Caki2 (cell line): ENCODE results near the gene KLHL35. TPM values are rescaled to one million over a fixed set of nuclear protein-coding genes. Genes with fewer than 3 reads are reported as not detected.

Experiments
- DNase-seq: peaks from one replicate; pipeline ENCODE4 v3.0.0-alpha.2; 2015; ENCODE audit warnings: low read depth
- in situ Hi-C: cut with HindIII; loops from 2 replicates; pipeline ENCODE4 v1.10.0; 2016; ENCODE audit warnings: low sequenced_read_pairs, low pct_unique_long_range_greater_than_20kb, mixed read lengths
- total RNA-seq: library from RNA; depleted of rRNA; stranded (reverse); fragments of >200 nt; shearing (Covaris generic); gene quantifications from 2 replicates; pipeline ENCODE4 v1.2.3, GENCODE V29; 2014; ENCODE audit warnings: low replicate concordance

KLHL35 gene
- total RNA-seq, 1 experiment from 2014 or later: not detected

DNA sequence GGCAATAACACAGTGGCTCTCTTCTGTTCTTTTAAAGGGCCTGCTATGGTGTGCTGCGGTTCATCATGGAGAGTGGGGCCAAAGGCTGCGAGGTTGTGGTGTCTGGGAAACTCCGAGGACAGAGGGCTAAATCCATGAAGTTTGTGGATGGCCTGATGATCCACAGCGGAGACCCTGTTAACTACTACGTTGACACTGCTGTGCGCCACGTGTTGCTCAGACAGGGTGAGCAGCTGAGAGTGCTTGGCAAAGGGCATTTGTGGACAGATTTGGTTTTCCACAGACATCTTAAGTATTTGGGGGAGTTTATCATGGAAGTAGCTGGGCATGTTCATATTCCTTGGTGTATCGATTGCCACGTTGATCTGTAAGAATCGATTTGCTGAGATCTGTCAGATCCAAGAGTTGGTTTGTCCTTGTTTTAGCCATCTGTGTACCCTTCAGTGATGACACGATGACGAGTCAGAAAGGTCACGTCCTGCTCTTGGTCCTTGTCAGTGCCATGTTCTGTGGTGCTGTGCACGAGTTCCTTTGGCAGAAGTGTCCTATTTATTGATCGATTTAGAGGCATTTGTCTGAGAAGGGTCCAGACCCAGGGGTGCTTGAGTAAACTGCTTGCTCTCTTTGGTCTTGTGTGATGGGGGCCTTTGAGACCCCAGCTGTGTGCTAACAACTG is 28.9 kb downstream of the KLHL35 start:
- in situ Hi-C loops: no loop called here
- no peak for DNase-seq

DNA sequence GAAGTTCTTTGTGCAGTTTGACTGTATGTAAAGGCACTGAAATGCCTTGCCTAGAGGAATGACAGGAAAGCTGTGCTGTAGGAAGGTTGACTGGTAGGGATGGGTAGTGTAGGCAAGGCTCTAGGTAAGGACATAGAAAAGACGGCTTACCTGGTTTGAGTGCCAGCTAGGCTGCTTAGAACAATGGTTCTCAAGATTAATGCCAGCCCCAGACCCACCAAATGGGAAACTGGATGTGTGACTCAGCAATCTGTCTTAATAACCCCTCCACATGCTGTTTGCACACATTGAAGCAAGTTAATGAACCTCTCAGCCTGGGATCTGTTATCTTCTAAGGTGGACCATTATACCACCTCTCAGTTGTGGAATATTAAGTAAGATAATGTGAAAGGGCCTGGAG is 30.0 kb downstream of the KLHL35 start:
- in situ Hi-C loops: no loop called here
- DNase-seq: no peak

DNA sequence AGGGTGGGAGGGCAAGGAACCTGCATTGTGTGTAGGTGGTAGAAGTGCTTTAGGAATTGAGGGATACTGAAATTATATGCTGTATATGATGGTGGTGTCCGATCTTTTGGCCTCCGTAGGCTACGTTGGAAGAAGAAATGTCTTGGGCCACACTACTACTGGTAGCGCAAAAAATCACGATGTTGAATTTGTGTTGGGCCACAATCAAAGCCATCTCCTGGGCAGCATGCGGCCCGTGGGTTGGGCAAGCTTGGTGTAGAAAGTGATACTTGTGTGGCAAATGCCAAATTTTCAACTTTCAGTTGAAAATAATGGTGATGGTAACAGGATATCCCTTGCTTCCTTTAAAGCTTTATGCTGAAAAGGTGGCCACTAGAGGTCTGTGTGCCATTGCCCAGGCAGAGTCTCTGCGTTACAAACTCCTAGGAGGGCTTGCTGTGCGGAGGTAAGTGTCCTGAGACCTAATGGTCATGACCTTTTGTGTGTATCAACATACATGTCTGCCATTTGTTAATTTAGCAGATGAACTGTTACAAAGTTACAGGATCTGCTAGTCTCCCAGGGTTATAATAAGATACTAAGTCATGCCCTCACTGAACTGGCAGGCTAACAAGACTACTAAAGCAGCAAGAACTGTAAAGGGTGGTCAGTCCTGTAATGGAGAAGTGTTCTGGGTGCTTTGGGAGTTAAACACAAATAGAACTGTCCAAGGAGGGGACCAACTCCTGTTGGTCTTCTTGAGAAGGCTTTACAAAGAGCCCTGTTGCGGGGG is 30.8 kb downstream of the KLHL35 start:
- in situ Hi-C loops: no loop called here
- DNase-seq: no peak

DNA sequence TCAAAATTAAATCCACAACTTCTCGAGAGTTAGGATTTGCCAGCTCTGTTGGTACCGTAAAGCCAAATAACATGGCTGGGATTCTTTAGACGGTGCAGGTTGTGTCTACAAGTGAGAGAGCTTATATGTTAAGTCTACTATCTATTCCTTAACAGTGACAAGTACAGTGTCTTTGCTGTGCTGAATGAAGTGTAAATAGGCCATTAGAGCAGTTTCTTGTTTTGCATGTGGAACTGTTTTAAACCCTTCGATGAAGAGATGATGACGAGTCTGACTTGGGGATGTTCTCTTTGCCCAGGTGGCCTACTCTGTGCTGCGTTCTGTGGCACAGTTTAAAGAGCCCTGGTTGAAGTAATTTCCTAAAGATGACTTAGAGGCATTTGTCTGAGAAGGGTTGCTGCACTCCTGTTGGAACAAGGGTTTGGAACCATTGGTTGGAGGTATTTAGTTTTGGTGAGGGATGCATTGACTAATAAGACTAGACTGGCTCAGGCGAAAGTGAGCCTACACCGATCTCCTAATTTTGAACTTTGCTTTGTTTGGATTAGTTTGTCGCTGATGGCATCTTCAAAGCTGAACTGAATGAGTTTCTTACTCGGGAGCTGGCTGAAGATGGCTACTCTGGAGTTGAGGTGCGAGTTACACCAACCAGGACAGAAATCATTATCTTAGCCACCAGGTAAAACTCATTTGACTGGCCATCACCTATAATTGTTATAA is 32.7 kb downstream of the KLHL35 start:
- in situ Hi-C loops: no loop called here
- DNase-seq: no peak

DNA sequence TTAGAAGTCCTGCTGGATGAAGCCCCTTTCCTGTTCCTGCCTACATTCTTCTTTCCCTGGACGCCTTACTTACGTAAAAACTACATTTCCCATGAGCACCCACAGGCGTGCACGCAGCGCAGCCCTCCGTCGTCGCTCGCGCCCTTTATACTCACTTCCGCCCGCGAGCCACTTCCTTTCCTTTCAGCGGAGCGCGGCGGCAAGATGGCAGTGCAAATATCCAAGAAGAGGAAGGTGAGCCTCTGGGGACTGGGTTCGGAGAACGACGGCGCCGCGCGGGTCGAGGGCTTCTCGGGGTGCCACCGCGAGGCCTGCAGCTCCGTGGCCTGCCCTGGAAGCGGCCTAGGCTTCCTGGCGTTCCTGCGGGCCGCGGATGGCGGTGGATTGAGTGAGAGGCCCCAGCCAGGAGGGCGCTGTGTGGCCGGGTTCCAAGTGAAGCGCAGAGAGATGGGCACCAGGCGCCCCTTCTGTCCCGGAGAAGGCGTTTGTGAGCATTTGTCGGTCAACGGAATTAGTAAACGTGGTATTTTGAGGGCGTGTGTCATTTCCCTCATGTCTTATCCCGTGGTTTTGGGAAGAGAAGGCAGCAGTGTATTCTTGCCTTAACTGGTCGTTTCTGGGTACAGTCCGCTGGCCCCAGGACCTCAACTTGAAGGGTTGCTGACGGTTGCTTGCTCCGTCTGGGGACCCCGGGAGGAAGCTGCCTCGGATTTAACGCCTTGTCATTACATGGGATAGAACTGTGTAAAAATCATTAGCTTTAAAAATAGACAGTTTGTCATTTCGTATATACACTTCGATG is 33.5 kb downstream of the KLHL35 start, which contains the start of gene RPS3:
RPS3 (plus strand) TSS at position 175 of the 802 bp plus-strand sequence; CDS start at position 205, 30 bp downstream.
- DNase-seq: peak; percentile 86
- in situ Hi-C loops: no loop called here

DNA sequence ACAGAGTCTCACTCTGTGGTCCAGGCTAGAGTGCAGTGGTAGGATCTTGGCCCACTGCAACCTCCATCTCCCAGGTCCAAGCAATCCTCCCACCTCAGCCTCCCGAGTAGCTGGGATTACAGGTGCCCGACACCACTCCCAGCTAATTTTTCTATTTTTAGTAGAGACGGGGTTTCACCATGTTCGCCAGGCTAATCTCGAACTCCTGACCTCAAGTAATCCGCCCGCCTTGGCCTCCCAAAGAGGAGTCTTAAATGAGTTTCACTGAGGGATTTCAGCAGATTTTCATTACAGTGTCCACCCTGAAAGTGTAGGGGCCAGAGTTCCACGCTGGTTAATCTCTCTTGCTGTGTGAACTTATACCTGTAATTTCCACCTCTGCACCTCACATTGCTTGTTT is 34.1 kb downstream of the KLHL35 start:
- in situ Hi-C loops: no loop called here

DNA sequence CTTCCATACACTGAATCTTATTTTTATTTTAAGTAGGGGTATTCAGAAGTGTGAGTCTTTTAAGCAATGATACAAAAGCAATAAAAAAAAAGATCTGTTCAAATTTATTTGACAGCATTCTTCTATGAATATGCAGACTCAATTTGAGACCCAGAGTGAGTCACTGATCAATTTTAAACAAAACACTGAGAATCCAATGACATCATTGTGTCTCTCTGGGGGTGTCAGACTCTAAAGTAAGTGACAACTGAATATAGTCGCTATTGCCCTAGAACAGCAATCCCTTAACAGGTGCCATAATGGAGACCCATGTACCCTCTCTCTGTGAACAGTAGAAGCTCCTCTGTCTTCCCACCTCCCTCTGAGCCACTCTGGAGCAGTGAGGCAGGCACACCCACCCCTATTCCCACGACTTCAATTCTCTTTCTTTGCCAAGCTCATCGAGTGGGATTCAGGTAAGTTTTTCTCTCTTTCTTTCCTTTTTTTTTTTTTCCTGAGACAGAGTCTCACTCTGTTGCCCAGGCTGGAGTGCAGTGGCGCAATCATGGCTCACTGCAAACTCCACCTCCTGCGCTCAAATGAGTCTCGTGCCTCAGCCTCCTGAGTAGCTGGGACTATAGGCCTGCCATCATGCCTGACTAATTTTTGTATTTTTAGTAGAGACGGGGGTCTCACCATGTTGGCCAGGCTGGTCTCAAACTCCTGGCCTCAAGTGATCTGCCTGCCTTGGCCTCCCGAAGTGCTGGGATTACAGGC is 38.7 kb downstream of the KLHL35 start:
- no peak for DNase-seq
- in situ Hi-C loops: no loop called here

More for the DNA sequence above, 34.1 kb downstream of the KLHL35 start:
- no peak for DNase-seq

DNA sequence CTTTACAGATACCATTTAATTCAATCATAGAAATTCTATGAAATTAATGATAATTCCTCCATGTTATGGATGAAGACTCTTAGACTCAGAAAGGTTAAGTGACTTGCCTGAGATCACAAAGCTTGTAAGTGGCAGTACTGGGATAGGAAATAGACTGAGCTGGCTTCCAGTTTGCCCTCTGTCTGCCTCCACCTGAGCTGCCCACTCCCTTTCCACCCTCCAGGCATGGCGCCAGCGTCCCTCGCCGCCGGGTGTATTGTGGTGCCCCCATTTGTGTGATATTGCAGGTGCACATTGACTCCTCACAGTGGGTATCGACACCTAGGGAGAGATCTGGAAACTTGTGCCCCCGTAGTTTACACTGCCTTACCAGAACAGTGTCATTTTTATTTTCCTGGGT is 43.1 kb downstream of the KLHL35 start:
- in situ Hi-C loops: no loop called here
- DNase-seq: no peak

DNA sequence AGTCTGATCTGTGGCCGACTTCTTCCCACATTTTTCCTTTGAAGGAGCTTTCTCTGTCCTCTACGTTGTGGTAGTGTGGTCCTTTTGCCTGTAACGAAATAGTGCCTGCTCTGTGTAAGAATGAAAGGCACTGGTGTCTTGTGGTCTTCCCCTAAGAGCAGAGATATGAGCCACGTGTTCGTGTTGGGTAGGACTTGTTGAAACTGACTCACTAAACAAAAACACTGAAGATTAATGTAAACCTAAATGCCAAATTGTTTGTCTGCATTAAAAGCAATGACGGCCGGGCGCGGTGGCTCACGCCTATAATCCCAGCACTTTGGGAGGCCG is 43.8 kb downstream of the KLHL35 start:
- in situ Hi-C loops: no loop called here
- DNase-seq: no peak

DNA sequence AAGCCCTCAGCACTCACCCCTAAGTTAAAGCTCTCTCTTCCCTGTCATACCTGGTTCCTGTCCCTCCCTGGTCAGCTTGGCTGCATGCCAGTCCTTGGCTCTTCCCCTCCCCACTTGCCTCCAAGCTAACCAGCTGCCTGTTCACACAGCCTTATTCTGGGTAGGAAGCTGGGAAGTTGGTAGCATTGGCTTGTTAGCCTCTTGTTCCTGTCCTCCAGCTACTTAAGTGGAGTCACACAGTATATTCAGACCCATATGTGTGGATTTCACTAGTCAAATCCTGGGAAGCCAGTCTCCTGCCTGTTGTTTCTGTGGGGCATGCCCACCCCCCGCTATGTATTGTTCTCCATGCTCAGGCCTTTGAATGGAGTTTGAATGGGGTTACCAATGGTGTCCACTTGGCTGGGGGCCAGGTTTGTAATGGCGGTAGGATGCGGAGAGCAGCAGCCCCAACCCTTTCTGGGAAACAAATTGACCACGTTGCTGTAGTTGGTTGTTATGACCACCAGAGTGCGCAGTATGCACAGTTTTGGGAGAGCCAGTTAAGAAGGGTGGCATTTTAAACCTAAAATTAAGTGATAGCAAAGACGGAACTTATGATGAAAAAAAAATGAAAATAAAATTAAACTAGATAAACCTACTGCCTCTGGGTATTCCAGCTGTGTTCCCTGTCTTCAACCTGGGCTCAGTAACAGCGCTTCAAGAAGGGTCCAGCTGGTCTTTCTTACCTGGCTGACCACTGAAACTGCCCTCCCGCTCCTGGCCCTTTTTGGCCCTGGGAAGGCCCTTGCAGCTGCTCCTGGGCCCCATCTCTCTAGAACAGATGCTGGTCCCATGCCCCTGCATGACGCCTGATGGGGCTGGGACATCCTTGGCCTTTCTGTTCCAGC is 44.4 kb downstream of the KLHL35 start:
- in situ Hi-C loops: no loop called here
- DNase-seq: peak; percentile 74

DNA sequence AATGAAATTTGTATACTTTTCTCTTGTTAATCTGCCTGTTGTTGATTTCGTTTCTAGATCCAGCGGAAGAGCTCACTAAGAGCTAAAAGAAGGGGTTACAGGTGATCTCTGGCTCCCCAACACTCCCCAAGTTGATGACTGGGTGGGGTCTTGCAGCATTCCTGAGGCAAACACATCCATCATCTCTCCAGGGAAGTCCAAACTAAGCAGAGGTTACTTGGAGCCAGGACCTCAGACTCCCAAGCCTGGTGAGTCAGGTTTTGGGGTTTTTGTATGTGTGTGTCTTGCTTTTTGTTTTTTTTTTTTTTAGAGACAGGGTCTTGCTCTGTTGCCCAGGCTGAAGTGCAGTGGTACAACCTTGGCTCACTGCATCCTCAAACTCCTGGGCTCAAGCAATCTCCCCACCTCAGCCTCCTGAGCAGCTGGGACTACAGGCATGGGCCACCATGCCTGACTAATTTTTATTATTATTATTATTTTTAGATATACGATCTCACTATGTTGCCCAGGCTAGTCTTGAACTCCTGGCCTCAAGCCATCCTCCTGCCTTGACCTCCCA is 45.2 kb downstream of the KLHL35 start:
- DNase-seq: no peak
- in situ Hi-C loops: no loop called here

DNA sequence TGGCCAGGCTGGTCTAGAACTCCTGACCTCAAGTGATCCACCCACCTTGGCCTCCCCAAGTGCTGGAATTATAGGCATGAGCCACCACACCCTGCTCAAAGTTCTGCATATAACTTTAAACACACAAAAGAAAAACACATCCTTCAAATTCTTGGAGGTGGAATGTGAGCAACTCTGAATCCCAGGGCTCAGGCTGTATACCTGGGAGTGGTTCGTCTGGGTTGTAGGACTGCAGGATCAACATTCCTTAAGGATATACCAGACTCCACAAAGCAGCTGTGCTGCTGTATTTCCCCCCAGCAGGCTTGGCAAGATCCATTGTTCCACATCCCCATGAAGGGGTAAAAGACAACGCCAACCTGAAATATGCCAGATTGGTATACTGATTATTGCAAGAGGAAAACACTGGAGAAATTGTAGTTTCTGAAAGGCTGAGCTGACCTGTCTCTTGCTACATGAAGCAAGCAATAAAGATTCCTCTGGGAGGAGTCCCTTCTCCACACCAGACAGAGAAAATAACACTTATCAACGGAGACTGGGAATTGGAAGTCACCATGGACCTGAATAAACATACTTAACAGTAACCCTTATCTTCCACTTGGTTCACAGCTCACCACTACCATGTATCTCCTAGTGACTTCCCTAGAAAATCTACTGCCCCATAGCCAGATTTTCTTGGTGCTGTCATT is 45.9 kb downstream of the KLHL35 start:
- in situ Hi-C loops: no loop called here
- peak; percentile 67 for DNase-seq

DNA sequence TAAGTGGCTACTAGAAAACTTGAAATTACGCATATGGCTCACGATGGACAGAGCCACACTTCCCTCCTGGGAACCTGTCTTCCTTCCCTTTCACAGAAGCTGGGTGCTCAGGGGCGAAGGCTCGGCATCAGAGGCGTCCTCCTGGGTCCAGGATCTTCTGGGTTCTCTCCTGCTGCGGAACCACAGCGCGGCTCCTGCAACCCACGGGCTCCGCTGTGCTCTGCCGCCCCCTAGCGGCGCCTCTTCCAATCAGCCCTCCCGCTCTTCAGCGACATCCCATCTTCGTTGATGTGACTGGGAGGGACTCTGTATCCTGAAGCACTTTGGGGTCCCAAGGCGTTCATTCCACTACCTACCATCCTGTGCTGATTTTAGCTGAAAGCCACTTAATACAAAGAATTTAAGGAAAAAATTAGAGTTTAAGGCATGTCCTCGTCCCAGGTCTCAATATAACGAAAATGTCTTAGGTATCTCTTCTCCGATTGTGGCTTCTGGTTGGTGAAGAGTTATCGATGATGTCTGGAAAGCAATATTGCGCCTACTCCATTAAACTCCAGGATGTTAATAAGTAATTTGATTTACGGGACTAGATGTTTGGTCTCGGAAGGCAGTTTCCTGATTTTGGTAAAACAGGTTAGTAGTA is 48.4 kb downstream of the KLHL35 start:
- in situ Hi-C loops: no loop called here
- peak; percentile 66 for DNase-seq

DNA sequence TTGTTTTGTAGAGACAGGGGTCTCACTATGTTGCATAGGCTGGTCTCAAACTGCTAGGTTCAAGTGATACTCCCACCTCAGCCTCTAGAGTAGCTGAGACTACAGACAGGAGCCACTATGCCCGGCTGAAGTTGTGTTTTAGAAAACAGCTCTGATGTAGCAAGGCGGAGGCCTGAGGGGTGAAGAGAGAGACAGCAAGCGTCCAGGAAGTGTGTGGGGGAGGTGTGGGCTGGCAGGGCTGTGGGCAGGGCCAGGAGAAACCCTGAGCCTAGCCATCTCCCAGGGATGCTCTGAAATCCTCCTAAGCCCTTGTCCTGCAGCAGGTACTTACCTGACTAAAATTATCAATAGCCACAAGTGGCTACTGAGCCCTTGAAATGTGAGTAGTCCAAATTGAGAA is 49.8 kb downstream of the KLHL35 start:
- in situ Hi-C loops: no loop called here
- no peak for DNase-seq

DNA sequence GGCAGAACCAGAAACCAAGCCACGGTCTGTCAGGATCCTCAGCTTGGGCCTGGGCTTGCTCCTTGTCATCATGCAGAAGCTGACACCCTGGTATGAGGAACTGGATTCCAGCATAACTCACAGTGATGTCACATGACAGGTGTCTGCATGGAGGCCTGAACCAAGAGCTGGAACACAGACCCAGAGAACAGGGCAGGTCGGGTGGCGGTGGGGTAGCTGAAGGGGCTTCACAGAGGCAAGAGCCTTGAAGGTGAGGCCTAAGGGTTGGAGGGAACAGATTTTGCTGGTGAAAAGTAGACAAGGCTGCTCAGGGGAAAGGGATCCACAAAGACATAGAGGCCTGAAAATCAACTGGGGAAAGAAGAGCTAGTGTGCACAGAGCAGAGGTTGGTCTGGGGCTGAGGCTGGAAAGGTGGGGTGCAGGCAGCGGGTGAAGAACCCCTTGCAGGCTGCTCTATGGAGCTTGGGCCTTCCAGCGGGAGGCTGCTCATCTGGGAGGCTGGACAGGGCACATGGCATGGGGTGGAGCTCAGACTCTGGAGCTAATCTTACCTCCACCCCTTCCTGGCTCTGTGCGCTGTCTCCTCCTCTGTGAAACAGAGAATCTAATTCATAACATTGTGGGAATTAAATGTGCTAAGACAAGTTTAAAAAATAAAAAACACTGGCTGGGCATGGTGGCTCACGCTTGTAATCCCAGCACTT is 52.1 kb downstream of the KLHL35 start:
- in situ Hi-C loops: no loop called here
- peak; percentile 40 for DNase-seq
